Ovary (tissue), 3 donors: ENCODE data around the gene C1orf87.

Experiments
- CTCF ChIP-seq, 3 donors: fragments of 450-650 bp in 2 of 3; fragments of 200-600 bp in 1 of 3; IDR thresholded peaks; one replicate each; pipeline versions ENCODE4 v1.5.1 to v1.8.0; 2016 to 2022; ENCODE audit warnings: antibody characterized with exemption in 3 of 3, mild to moderate bottlenecking in 1 of 3
- EP300 ChIP-seq: sonication (generic); formaldehyde crosslinking; IDR thresholded peaks from one replicate; pipeline ENCODE4 v1.6.1; 2017; ENCODE audit warnings: antibody characterized with exemption
- POLR2A ChIP-seq: fragments of 450-650 bp; IDR thresholded peaks from one replicate; pipeline ENCODE4 v1.6.1; 2017; ENCODE audit warnings: antibody characterized with exemption, mild to moderate bottlenecking, moderate library complexity
- donor health status: DM: no; HTN: no; CAD: no.

GRCh38 chr1:60017508-60018205 is 55.9 kb downstream of the C1orf87 start:
- TF ChIP-seq CTCF (IDR thresholded peaks at IDR 0.05) (no peak), POLR2A (no peak), EP300 (no peak)
